Measurements from ENCODE around the gene PTH1R. TPM values are rescaled to one million over a fixed set of nuclear protein-coding genes. Genes with fewer than 3 reads are reported as not detected.

The PTH1R gene
- total RNA-seq, 4 donors from 2014 or later, result 7.8 to 18.5 (median 14.5) TPM

DNA sequence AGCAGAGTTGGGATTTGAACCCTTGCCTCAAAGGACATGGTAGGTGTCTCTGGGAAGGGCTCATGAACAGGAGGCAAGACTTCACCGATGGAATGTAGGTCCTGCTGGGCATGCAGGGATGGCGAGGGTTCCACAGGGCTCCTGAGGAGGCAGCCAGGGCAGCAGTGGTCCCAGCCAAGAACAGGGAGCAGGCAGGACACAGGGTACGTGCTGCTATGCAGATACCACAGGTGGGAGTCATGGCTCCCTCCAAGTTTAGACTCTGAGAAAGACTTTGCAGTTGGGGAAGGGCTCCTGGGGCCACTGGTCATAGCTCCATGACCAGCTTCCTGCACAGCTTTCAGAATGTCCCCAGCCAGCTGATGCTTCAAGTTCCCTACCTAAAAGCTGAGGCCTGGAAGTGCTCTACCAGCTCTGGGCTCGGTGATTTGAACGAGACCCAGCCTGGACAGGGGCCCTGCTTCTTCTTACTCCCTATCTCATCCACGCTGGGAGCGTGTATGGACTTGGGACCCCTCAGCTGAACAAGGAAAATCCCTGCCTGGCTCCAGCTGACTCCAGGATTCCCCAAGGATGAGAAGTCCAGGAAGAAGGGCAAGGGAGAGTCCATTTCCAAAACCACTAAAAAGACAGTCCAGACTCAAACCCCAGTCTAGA is 15.0 kb upstream of the PTH1R start:
- no peaks in the 10 kb centered on the region for H3K36me3 ChIP-seq
- TF ChIP-seq EP300 (IDR thresholded peaks at IDR 0.05), result no peak
- no peak for TF ChIP-seq POLR2A (IDR thresholded peaks at IDR 0.05)
- TF ChIP-seq, protein P1, sequence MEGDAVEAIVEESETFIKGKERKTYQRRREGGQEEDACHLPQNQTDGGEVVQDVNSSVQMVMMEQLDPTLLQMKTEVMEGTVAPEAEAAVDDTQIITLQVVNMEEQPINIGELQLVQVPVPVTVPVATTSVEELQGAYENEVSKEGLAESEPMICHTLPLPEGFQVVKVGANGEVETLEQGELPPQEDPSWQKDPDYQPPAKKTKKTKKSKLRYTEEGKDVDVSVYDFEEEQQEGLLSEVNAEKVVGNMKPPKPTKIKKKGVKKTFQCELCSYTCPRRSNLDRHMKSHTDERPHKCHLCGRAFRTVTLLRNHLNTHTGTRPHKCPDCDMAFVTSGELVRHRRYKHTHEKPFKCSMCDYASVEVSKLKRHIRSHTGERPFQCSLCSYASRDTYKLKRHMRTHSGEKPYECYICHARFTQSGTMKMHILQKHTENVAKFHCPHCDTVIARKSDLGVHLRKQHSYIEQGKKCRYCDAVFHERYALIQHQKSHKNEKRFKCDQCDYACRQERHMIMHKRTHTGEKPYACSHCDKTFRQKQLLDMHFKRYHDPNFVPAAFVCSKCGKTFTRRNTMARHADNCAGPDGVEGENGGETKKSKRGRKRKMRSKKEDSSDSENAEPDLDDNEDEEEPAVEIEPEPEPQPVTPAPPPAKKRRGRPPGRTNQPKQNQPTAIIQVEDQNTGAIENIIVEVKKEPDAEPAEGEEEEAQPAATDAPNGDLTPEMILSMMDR (IDR thresholded peaks at IDR 0.05), result no peak
- no peak for TF ChIP-seq POLR2AphosphoS5 (IDR thresholded peaks at IDR 0.05)
- no peaks in the 10 kb centered on the region for H3K27me3 ChIP-seq
- H3K27ac ChIP-seq, result no peak overlapping the region
- no peak for ATAC-seq
- H3K4me1 ChIP-seq, result peaks cover 4 to 9% (median 6%) of the 10 kb centered on the region in 3 donors
- H3K9me3 ChIP-seq, result no peaks in the 10 kb centered on the region
- WGBS, 2 donors (ENCODE audit: low coverage in 1 of 2), result 63 to 100% methylated on average over 1 to 3 of the region's 7 CpGs
- H3K4me3 ChIP-seq, result no peak overlapping the region

DNA sequence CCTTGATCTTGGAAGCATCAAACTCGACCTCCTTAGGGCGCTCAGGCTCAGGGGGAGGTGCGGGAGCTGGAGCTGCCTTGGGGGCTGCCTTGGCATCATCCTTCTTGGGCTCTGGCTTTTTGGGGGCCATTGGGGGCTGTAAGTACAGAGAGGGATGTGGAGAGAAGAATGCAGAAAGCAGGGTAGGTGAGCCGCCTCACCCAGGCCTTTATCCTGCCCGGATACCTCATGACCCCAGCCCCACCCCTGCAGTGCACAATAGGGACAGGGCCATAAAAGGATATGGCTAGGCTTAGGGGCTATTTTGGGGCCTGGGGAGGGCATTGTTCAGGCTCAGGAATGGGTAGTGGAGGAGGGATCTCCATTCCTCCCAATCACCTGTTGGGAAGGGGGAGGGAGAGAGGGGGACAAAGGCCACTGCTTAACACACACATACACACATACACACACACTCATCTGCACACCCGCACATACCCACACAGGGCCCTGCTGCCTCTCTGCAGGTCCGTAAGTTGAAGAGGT is 14.2 kb upstream of the PTH1R start, which contains the start of gene MYL3:
MYL3 (minus strand) TSS at position 184 of the 522 bp plus-strand sequence; CDS start at position 130, 54 bp downstream.
- WGBS, 2 donors (ENCODE audit: low coverage in 1 of 2), result 67% methylated on average over 1 of the region's 7 CpGs; no CpG with 5 or more reads in 1 of the 2 donors
- TF ChIP-seq POLR2AphosphoS5 (IDR thresholded peaks at IDR 0.05) (no peak), EP300 (IDR thresholded peaks at IDR 0.05) (no peak), POLR2A (IDR thresholded peaks at IDR 0.05) (no peak)
- TF ChIP-seq, protein P1 (IDR thresholded peaks at IDR 0.05), result no peak
- H3K4me1 ChIP-seq, result peaks cover 7 to 17% (median 15%) of the 10 kb centered on the region in 3 donors
- H3K27ac ChIP-seq, result no peak within 1 kb of the TSS
- H3K27me3 ChIP-seq, result no peaks in the 10 kb centered on the region
- H3K4me3 ChIP-seq, result no peak within 1 kb of the TSS
- no peaks in the 10 kb centered on the region for H3K36me3 ChIP-seq
- no peak for ATAC-seq
- H3K9me3 ChIP-seq, result no peaks in the 10 kb centered on the region

DNA sequence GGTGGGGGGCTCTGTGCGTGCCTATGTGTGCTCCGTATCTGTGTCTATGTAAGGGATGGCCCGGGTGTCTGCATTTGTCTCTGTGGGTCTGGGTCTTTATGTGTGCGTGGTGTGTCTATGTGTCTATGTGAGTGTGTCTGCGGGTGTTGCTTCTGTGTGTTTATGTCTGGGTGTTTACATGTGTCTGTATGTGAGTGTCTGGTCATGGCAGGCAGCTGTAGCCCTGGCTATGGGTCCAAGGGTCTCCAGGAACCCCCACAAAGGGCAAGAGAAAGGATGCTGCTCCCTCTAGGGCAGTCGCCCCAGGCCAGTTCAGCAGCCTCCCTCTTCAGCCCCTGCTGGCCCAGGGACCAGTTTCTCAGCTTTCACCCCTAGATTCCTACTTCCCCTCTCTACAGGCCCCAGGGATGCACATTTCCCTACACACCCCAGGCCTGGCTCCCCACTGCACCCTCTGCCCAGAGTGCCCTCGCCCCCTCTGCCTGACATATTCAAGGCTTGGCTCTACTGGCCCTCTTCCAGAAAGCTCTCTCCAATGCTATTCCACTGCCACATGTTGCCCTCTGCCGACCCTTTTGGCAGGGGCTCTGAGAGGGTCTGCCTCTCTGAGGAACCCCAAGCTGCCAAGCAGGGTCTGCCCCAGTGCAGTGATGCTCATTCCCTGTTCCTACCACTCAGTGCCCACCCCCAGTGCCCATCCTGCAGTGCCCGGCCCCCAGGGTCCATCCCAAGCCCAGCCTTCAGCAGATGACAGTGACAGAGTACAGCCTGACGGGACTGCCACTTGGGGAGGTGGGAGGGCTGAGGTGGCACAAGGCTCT is 13.2 kb upstream of the PTH1R start:
- H3K27ac ChIP-seq, result no peak overlapping the region
- 44 to 67% methylated on average over 1 of the region's 10 CpGs for WGBS, 2 donors (ENCODE audit: low coverage in 1 of 2)

DNA sequence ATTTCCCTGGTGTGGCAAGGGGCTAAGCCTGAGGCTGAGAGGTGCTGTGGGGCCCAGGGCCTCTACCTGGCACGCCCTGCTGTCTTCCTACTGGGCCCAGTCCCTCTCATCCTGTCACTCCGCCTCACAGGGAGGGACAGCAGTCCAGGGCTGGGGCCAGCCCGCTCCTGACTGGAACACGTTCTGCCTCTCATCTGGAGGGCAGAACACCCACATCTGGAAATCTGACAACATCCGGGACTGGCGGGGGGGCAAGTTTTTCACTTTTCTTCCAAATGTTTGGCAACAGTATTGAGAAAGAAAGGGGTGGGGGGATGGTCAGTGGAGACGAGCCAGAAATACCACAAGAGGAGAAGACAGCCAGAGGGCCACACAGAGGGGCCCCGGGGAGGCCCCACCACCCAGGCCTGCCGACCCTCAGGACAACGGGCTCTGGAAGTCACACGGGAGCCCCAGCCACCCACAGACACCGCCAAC is 12.5 kb upstream of the PTH1R start:
- TF ChIP-seq POLR2AphosphoS5 (IDR thresholded peaks at IDR 0.05) (peak; percentile 7), EP300 (IDR thresholded peaks at IDR 0.05) (no peak)
- TF ChIP-seq, protein P1 (IDR thresholded peaks at IDR 0.05), result no peak
- Histone ChIP-seq H3K9me3 (no peaks in the 10 kb centered on the region), H3K27me3 (no peaks in the 10 kb centered on the region), H3K4me1 (peaks cover 7 to 24% (median 17%) of the 10 kb centered on the region in 3 donors), H3K36me3 (no peaks in the 10 kb centered on the region), H3K27ac (no peak overlapping the region), H3K4me3 (no peak overlapping the region)
- no peak for ATAC-seq
- WGBS, 2 donors (ENCODE audit: low coverage in 1 of 2), result 69% methylated on average over 4 of the region's 12 CpGs; no CpG with 5 or more reads in 1 of the 2 donors

More for the DNA sequence above, 13.2 kb upstream of the PTH1R start:
- Histone ChIP-seq H3K4me3 (no peak overlapping the region), H3K27me3 (no peaks in the 10 kb centered on the region), H3K36me3 (no peaks in the 10 kb centered on the region), H3K4me1 (peaks cover 7 to 24% (median 17%) of the 10 kb centered on the region in 3 donors), H3K9me3 (no peaks in the 10 kb centered on the region)
- ATAC-seq, result no peak
- no peak for TF ChIP-seq POLR2A (IDR thresholded peaks at IDR 0.05)
- TF ChIP-seq, protein P1 (IDR thresholded peaks at IDR 0.05), result no peak

All from gastroesophageal sphincter (tissue), 4 donors.